WTC11 (cell line): ENCODE data around the gene MSH3. TPM values are rescaled to one million over a fixed set of nuclear protein-coding genes. Genes with fewer than 3 reads are reported as not detected.

Source experiments
- ATAC-seq: fragments of 200-7000 bp; cut with Tn5 transposase; 2 replicates; pipeline ENCODE4 v1.10.0; 2021; ENCODE audit warnings: mild to moderate bottlenecking, moderate library complexity
- CTCF ChIA-PET: fragments of 300-600 bp; sonication (Branson Sonifier 250); formaldehyde crosslinking; loops from one replicate; lab custom pipeline; 2021; ENCODE audit warnings: antibody characterized with exemption; lab: Charles Lee
- POLR2A ChIA-PET: fragments of 350-600 bp; sonication (Branson Sonifier 250); formaldehyde crosslinking; loops from one replicate; lab custom pipeline; 2021; ENCODE audit warnings: antibody characterized with exemption; lab: Charles Lee
- DNase-seq: peaks from one replicate; pipeline ENCODE4 v3.0.0; 2021; ENCODE audit warnings: low spot score
- H3K27ac Mint-ChIP-seq: 2 replicates; pipeline ENCODE4 v1.8.0; 2021; ENCODE audit warnings: mixed read lengths
- H3K27me3 Mint-ChIP-seq: 2 replicates; pipeline ENCODE4 v1.8.0; 2021; ENCODE audit warnings: low read depth, mild to moderate bottlenecking, moderate library complexity, mixed read lengths
- H3K36me3 Mint-ChIP-seq: 2 replicates; pipeline ENCODE4 v1.8.0; 2021; ENCODE audit warnings: mixed read lengths
- H3K4me1 Mint-ChIP-seq: 2 replicates; pipeline ENCODE4 v1.8.0; 2022; ENCODE audit warnings: mixed read lengths
- H3K4me3 Mint-ChIP-seq: 2 replicates; pipeline ENCODE4 v1.8.0; 2021; ENCODE audit warnings: mild to moderate bottlenecking, moderate library complexity, mixed read lengths
- H3K9me3 Mint-ChIP-seq: 2 replicates; pipeline ENCODE4 v1.8.0; 2021; ENCODE audit warnings: mixed read lengths
- ATF1 ChIP-seq: sonication (generic); formaldehyde crosslinking; IDR thresholded peaks from 2 replicates; pipeline ENCODE4 v1.8.1; 2023; ENCODE audit warnings: mild to moderate bottlenecking, moderate library complexity, missing genetic modification reagents
- FOXP1 ChIP-seq: sonication (generic); formaldehyde crosslinking; IDR thresholded peaks from 2 replicates; pipeline ENCODE4 v1.8.0; 2022; ENCODE audit warnings: missing genetic modification reagents, mild to moderate bottlenecking, moderate library complexity, borderline replicate concordance
- GABPB1 ChIP-seq: sonication (generic); formaldehyde crosslinking; IDR thresholded peaks from 2 replicates; pipeline ENCODE4 v1.8.1; 2023; ENCODE audit warnings: mild to moderate bottlenecking, missing genetic modification reagents
- NR3C1 ChIP-seq: sonication (generic); formaldehyde crosslinking; conservative IDR thresholded peaks from 2 replicates; pipeline ENCODE4 v1.8.1; 2023; ENCODE audit warnings: low read depth, mild to moderate bottlenecking, missing genetic modification reagents
- OVOL2 ChIP-seq: fragments of 250-450 bp; sonication (Bioruptor Pico); IDR thresholded peaks from 2 replicates; pipeline ENCODE4 v1.9.0; 2021; ENCODE audit warnings: mild to moderate bottlenecking, borderline replicate concordance
- RELA ChIP-seq: sonication (generic); formaldehyde crosslinking; IDR thresholded peaks from 2 replicates; pipeline ENCODE4 v1.8.1; 2022; ENCODE audit warnings: missing genetic modification reagents, mild to moderate bottlenecking, borderline replicate concordance
- SMAD4 ChIP-seq: sonication (generic); formaldehyde crosslinking; IDR thresholded peaks from 2 replicates; pipeline ENCODE4 v1.8.0; 2022; ENCODE audit warnings: mild to moderate bottlenecking, missing genetic modification reagents
- SOX15 ChIP-seq: fragments of 250-450 bp; sonication (Bioruptor Pico); IDR thresholded peaks from 2 replicates; pipeline ENCODE4 v1.9.0; 2021; ENCODE audit warnings: mild to moderate bottlenecking
- total RNA-seq: library from RNA; stranded (reverse); gene quantifications from 3 replicates; pipeline ENCODE4 v1.2.3, GENCODE V29; 2021
- TF ChIP-seq, protein P1 (sequence below): sonication (generic); formaldehyde crosslinking; IDR thresholded peaks from 2 replicates; pipeline ENCODE4 v1.8.1; 2023; ENCODE audit warnings: mild to moderate bottlenecking, missing genetic modification reagents, moderate library complexity
- TF ChIP-seq, protein P2 (sequence below): fragments of 250-450 bp; sonication (Bioruptor Pico); IDR thresholded peaks from 2 replicates; pipeline ENCODE4 v1.9.0; 2021; ENCODE audit warnings: mild to moderate bottlenecking, borderline replicate concordance
- TF ChIP-seq, protein P3 (sequence below): sonication (generic); formaldehyde crosslinking; conservative IDR thresholded peaks from 2 replicates; pipeline ENCODE4 v1.8.1; 2023; ENCODE audit warnings: mild to moderate bottlenecking, low read depth, missing genetic modification reagents, moderate library complexity
- TF ChIP-seq, protein P4 (sequence below): fragments of 250-450 bp; sonication (Bioruptor Pico); IDR thresholded peaks from 2 replicates; pipeline ENCODE4 v1.9.0; 2021; ENCODE audit warnings: mild to moderate bottlenecking
- TF ChIP-seq, protein P5 (sequence below): sonication (generic); formaldehyde crosslinking; IDR thresholded peaks from 2 replicates; pipeline ENCODE4 v1.8.0; 2022; ENCODE audit warnings: mild to moderate bottlenecking, missing genetic modification reagents
- TF ChIP-seq, protein P6 (sequence below): sonication (generic); formaldehyde crosslinking; IDR thresholded peaks from 2 replicates; pipeline ENCODE4 v1.8.0; 2023; ENCODE audit warnings: missing genetic modification reagents

Gene MSH3
- total RNA-seq, 1 experiment from 2014 or later: 14.6 TPM

DNA sequence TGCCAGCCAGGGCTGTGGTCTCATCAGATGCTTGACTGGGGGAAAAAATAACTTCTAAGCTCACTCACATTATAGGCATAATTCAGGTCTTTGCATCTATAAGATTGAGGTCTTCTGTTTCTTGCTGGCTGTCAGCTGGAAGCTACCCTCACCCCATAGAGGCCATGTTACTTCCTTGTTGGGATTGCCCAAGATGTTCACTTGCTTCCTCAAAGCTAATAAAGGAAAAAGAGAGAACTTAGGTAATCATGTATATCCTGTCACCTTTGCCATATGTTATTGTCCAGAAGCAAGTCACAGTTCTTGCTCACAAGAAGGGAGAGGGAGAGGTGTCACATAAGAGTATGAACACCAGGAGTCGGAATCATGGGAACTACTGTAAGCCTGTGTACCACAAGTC lies 45.7 kb upstream of the MSH3 start (continued):
- TF ChIP-seq OVOL2 (CRISPR knock-in tag): no peak
- TF ChIP-seq SMAD4 (CRISPR knock-in tag): no peak
- TF ChIP-seq, protein P1, sequence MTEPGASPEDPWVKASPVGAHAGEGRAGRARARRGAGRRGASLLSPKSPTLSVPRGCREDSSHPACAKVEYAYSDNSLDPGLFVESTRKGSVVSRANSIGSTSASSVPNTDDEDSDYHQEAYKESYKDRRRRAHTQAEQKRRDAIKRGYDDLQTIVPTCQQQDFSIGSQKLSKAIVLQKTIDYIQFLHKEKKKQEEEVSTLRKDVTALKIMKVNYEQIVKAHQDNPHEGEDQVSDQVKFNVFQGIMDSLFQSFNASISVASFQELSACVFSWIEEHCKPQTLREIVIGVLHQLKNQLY: no peak
- no peak for TF ChIP-seq FOXP1 (CRISPR knock-in tag)
- TF ChIP-seq, protein P2, sequence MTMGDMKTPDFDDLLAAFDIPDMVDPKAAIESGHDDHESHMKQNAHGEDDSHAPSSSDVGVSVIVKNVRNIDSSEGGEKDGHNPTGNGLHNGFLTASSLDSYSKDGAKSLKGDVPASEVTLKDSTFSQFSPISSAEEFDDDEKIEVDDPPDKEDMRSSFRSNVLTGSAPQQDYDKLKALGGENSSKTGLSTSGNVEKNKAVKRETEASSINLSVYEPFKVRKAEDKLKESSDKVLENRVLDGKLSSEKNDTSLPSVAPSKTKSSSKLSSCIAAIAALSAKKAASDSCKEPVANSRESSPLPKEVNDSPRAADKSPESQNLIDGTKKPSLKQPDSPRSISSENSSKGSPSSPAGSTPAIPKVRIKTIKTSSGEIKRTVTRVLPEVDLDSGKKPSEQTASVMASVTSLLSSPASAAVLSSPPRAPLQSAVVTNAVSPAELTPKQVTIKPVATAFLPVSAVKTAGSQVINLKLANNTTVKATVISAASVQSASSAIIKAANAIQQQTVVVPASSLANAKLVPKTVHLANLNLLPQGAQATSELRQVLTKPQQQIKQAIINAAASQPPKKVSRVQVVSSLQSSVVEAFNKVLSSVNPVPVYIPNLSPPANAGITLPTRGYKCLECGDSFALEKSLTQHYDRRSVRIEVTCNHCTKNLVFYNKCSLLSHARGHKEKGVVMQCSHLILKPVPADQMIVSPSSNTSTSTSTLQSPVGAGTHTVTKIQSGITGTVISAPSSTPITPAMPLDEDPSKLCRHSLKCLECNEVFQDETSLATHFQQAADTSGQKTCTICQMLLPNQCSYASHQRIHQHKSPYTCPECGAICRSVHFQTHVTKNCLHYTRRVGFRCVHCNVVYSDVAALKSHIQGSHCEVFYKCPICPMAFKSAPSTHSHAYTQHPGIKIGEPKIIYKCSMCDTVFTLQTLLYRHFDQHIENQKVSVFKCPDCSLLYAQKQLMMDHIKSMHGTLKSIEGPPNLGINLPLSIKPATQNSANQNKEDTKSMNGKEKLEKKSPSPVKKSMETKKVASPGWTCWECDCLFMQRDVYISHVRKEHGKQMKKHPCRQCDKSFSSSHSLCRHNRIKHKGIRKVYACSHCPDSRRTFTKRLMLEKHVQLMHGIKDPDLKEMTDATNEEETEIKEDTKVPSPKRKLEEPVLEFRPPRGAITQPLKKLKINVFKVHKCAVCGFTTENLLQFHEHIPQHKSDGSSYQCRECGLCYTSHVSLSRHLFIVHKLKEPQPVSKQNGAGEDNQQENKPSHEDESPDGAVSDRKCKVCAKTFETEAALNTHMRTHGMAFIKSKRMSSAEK (CRISPR knock-in tag): no peak
- TF ChIP-seq SOX15 (CRISPR knock-in tag): no peak

DNA sequence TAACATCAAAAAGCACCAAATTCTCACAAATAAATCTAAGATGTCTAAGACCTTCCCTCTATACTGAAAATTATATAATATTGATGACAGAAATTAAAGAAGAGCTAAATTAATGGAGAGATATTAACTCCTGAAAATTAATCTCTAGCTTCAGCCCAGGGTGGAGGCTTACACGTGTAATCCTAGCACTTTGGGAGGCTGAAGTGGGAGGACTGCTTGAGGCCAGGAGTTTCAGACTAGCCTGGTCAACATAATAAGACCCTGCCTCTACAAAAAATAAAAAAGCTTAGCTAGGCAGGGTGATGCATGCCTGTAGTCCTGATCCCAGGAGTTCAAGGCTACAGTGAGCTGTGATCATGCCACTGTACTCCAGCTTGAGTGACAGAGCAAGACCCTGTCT lies 44.8 kb upstream of the MSH3 start:
- H3K27me3 Mint-ChIP-seq: no peaks in the 10 kb centered on the region
- H3K9me3 Mint-ChIP-seq: peaks cover 15% of the 10 kb centered on the region
- CTCF ChIA-PET: interaction anchor here (1.0 kb wide), 1 partner anchor 264 kb away, joined by 3 read pairs; no protein-coding TSS in a partner anchor
- H3K4me3 Mint-ChIP-seq: no peak overlapping the region
- ATAC-seq (no peak), DNase-seq (no peak)
- POLR2A ChIA-PET: no interaction called here
- TF ChIP-seq SMAD4 (CRISPR knock-in tag): no peak
- TF ChIP-seq, protein P3, sequence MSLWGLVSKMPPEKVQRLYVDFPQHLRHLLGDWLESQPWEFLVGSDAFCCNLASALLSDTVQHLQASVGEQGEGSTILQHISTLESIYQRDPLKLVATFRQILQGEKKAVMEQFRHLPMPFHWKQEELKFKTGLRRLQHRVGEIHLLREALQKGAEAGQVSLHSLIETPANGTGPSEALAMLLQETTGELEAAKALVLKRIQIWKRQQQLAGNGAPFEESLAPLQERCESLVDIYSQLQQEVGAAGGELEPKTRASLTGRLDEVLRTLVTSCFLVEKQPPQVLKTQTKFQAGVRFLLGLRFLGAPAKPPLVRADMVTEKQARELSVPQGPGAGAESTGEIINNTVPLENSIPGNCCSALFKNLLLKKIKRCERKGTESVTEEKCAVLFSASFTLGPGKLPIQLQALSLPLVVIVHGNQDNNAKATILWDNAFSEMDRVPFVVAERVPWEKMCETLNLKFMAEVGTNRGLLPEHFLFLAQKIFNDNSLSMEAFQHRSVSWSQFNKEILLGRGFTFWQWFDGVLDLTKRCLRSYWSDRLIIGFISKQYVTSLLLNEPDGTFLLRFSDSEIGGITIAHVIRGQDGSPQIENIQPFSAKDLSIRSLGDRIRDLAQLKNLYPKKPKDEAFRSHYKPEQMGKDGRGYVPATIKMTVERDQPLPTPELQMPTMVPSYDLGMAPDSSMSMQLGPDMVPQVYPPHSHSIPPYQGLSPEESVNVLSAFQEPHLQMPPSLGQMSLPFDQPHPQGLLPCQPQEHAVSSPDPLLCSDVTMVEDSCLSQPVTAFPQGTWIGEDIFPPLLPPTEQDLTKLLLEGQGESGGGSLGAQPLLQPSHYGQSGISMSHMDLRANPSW (CRISPR knock-in tag): no peak
- TF ChIP-seq, protein P4, sequence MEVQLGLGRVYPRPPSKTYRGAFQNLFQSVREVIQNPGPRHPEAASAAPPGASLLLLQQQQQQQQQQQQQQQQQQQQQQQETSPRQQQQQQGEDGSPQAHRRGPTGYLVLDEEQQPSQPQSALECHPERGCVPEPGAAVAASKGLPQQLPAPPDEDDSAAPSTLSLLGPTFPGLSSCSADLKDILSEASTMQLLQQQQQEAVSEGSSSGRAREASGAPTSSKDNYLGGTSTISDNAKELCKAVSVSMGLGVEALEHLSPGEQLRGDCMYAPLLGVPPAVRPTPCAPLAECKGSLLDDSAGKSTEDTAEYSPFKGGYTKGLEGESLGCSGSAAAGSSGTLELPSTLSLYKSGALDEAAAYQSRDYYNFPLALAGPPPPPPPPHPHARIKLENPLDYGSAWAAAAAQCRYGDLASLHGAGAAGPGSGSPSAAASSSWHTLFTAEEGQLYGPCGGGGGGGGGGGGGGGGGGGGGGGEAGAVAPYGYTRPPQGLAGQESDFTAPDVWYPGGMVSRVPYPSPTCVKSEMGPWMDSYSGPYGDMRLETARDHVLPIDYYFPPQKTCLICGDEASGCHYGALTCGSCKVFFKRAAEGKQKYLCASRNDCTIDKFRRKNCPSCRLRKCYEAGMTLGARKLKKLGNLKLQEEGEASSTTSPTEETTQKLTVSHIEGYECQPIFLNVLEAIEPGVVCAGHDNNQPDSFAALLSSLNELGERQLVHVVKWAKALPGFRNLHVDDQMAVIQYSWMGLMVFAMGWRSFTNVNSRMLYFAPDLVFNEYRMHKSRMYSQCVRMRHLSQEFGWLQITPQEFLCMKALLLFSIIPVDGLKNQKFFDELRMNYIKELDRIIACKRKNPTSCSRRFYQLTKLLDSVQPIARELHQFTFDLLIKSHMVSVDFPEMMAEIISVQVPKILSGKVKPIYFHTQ (CRISPR knock-in tag): no peak
- H3K4me1 Mint-ChIP-seq: no peaks in the 10 kb centered on the region
- H3K36me3 Mint-ChIP-seq: no peaks in the 10 kb centered on the region
- no peak overlapping the region for H3K27ac Mint-ChIP-seq

DNA sequence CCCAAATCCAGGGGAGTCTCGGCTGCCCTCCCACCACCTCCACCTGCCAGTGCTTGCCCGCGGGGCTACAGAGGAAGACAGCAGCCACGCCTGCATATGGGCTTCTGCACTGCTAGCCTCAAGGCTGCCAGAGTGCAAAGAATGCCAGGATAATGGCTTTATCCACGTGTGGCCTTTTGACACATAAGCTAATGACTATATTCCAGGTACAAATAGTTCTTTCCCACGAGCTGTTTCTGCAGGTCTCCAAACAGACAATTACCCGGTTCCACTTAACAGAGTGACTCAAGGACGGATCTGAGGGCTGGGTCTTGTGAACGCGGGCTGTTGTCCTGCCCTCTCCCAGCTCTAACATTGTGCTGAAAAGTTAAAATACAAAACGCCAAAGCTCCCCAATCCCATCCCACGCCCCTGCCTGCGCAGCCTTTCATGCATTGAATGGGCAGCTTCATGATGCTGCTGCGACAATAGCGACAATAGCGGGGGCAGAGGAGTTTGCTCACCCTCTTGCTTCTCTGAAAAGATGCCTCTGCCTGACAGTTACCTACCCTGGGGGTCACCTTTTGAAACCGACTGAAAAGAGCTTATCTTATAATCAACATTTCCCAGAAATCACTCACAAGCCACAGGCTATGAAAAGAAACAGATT lies 39.1 kb upstream of the MSH3 start:
- Mint-ChIP-seq H3K4me1 (no peaks in the 10 kb centered on the region), H3K27me3 (no peaks in the 10 kb centered on the region), H3K9me3 (peaks cover 10% of the 10 kb centered on the region), H3K27ac (no peak overlapping the region), H3K4me3 (no peak overlapping the region), H3K36me3 (no peaks in the 10 kb centered on the region)
- DNase-seq (no peak), ATAC-seq (no peak; the same call in 1 of the 2 replicates)
- CTCF ChIA-PET: no interaction called here
- POLR2A ChIA-PET: no interaction called here
- TF ChIP-seq ATF1 (CRISPR knock-in tag) (no peak), RELA (CRISPR knock-in tag) (no peak), NR3C1 (no peak), GABPB1 (CRISPR knock-in tag) (no peak)
- TF ChIP-seq, protein P5, sequence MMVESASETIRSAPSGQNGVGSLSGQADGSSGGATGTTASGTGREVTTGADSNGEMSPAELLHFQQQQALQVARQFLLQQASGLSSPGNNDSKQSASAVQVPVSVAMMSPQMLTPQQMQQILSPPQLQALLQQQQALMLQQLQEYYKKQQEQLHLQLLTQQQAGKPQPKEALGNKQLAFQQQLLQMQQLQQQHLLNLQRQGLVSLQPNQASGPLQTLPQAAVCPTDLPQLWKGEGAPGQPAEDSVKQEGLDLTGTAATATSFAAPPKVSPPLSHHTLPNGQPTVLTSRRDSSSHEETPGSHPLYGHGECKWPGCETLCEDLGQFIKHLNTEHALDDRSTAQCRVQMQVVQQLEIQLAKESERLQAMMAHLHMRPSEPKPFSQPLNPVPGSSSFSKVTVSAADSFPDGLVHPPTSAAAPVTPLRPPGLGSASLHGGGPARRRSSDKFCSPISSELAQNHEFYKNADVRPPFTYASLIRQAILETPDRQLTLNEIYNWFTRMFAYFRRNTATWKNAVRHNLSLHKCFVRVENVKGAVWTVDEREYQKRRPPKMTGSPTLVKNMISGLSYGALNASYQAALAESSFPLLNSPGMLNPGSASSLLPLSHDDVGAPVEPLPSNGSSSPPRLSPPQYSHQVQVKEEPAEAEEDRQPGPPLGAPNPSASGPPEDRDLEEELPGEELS (CRISPR knock-in tag): no peak
- TF ChIP-seq, protein P6, sequence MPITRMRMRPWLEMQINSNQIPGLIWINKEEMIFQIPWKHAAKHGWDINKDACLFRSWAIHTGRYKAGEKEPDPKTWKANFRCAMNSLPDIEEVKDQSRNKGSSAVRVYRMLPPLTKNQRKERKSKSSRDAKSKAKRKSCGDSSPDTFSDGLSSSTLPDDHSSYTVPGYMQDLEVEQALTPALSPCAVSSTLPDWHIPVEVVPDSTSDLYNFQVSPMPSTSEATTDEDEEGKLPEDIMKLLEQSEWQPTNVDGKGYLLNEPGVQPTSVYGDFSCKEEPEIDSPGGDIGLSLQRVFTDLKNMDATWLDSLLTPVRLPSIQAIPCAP (CRISPR knock-in tag): no peak
